H1 (cell line): ENCODE results near the gene ACOT9. TPM values are rescaled to one million over a fixed set of nuclear protein-coding genes. Genes with fewer than 3 reads are reported as not detected.

ENCODE experiments used
- CTCF ChIA-PET: fragments of 300-600 bp; sonication (Branson Sonifier 250); formaldehyde crosslinking; loops from one replicate; lab custom pipeline; 2021; ENCODE audit not compliant: partially characterized antibody; lab: Charles Lee
- POLR2A ChIA-PET: fragments of 300-600 bp; sonication (Branson Sonifier 250); formaldehyde crosslinking; loops from one replicate; lab custom pipeline; 2021; ENCODE audit warnings: inconsistent platforms; ENCODE audit not compliant: partially characterized antibody; lab: Charles Lee
- DNase-seq, 2 experiments: peaks; one replicate each; pipeline versions ENCODE4 v3.0.0 to v3.0.0-alpha.2; 2010 to 2022; ENCODE audit warnings: low spot score in 2 of 2, low read depth in 1 of 2, mixed read lengths in 1 of 2
- FAIRE-seq: peaks from 2 replicates; lab custom pipeline; 2011; peaks lifted over from hg19 to GRCh38; lab: Jason Lieb, UNC
- H2AFZ ChIP-seq: 2 replicates; pipeline ENCODE4 v1.8.1; 2012; ENCODE audit warnings: low read length, inconsistent platforms
- H2AK5ac ChIP-seq: 2 replicates; pipeline ENCODE4 v1.6.1; 2013; ENCODE audit warnings: low read depth, low read length
- H2BK120ac ChIP-seq: replicated peaks from 2 replicates; pipeline ENCODE3; 2013; ENCODE audit warnings: low read depth, low read length, inconsistent platforms
- H2BK12ac ChIP-seq: 2 replicates; pipeline ENCODE4 v1.6.1; 2013; ENCODE audit warnings: low read depth, low read length
- H2BK15ac ChIP-seq: 2 replicates; pipeline ENCODE4 v1.6.1; 2013; ENCODE audit warnings: low read length
- H2BK20ac ChIP-seq: 2 replicates; pipeline ENCODE4 v1.6.1; 2013; ENCODE audit warnings: low read length
- H2BK5ac ChIP-seq: 2 replicates; pipeline ENCODE4 v1.6.1; 2013; ENCODE audit warnings: low read depth, low read length
- H3K14ac ChIP-seq: 2 replicates; pipeline ENCODE4 v1.6.1; 2013; ENCODE audit warnings: inconsistent platforms; ENCODE audit not compliant: insufficient read length
- H3K18ac ChIP-seq: 2 replicates; pipeline ENCODE4 v1.6.1; 2013; ENCODE audit warnings: low read length; ENCODE audit errors: extremely low read depth
- H3K23ac ChIP-seq: 2 replicates; pipeline ENCODE4 v1.6.1; 2013; ENCODE audit warnings: inconsistent platforms; ENCODE audit not compliant: insufficient read length
- H3K23me2 ChIP-seq: 2 replicates; pipeline ENCODE4 v1.6.1; 2013; ENCODE audit warnings: low read depth, low read length
- H3K27ac ChIP-seq: 2 replicates; pipeline ENCODE4 v1.6.1; 2011; ENCODE audit warnings: low read depth, low read length, inconsistent platforms
- H3K27me3 ChIP-seq, 4 experiments: replicated peaks in 1 of 4; 1 replicate in 1 of 4; 2 replicates in 3 of 4; pipeline versions ENCODE4 v1.6.1 to v1.8.1; 2011 to 2013; ENCODE audit warnings: low read length in 3 of 4, mild to moderate bottlenecking in 3 of 4, inconsistent platforms in 2 of 4, mixed read lengths in 2 of 4, moderate library complexity in 1 of 4; ENCODE audit not compliant: control insufficient read depth in 3 of 4, insufficient read depth in 3 of 4; ENCODE audit errors: extremely low read depth in 1 of 4
- H3K36me3 ChIP-seq, 4 experiments: 2 replicates each; pipeline versions ENCODE4 v1.6.1 to v1.8.1; 2011 to 2013; ENCODE audit warnings: mild to moderate bottlenecking in 4 of 4, low read length in 3 of 4, moderate library complexity in 2 of 4, control low read depth in 1 of 4, inconsistent platforms in 1 of 4; ENCODE audit not compliant: insufficient read depth in 4 of 4, control insufficient read depth in 2 of 4
- H3K4ac ChIP-seq: replicated peaks from 2 replicates; pipeline ENCODE3; 2013; ENCODE audit warnings: low read length, low read depth, mixed read lengths, inconsistent platforms; ENCODE audit not compliant: insufficient read length
- H3K4me1 ChIP-seq, 4 experiments: replicated peaks in 1 of 4; 1 replicate in 1 of 4; 2 replicates in 3 of 4; pipeline versions ENCODE4 v1.6.1 to v1.8.1; 2011 to 2013; ENCODE audit warnings: low read length in 3 of 4, inconsistent platforms in 2 of 4, mixed read lengths in 1 of 4; ENCODE audit not compliant: insufficient read depth in 4 of 4, control insufficient read depth in 3 of 4
- H3K4me2 ChIP-seq, 2 experiments: 2 replicates each; pipeline versions ENCODE4 v1.6.1 to v1.8.1; 2011 to 2013; ENCODE audit warnings: low read depth in 2 of 2, low read length in 2 of 2, control low read depth in 1 of 2, inconsistent platforms in 1 of 2, mild to moderate bottlenecking in 1 of 2; ENCODE audit not compliant: insufficient read depth in 1 of 2
- H3K4me3 ChIP-seq, 4 experiments: fragments of 200-600, 300-600 bp in 1 of 4; sonication (generic), shearing (Covaris generic), sonication (Bioruptor Twin) in 1 of 4; 2 replicates each; pipeline versions ENCODE4 v1.5.1 to v1.8.1; 2011 to 2016; ENCODE audit warnings: low read length in 4 of 4, low read depth in 3 of 4, control low read depth in 2 of 4, inconsistent platforms in 2 of 4, mild to moderate bottlenecking in 2 of 4, mixed read lengths in 1 of 4, moderate library complexity in 1 of 4; ENCODE audit not compliant: insufficient read depth in 2 of 4; ENCODE audit errors: extremely low read depth in 1 of 4
- H3K56ac ChIP-seq: replicated peaks from 2 replicates; pipeline ENCODE3; 2013; ENCODE audit warnings: low read depth, mild to moderate bottlenecking, mixed read lengths, low read length, inconsistent platforms; ENCODE audit not compliant: insufficient read length
- H3K79me1 ChIP-seq: 2 replicates; pipeline ENCODE4 v1.6.1; 2013; ENCODE audit warnings: low read depth, low read length, control low read depth
- H3K79me2 ChIP-seq, 2 experiments: 2 replicates each; pipeline versions ENCODE4 v1.6.1 to v1.8.1; 2012 to 2013; ENCODE audit warnings: low read length in 2 of 2, mild to moderate bottlenecking in 2 of 2, inconsistent platforms in 1 of 2; ENCODE audit not compliant: insufficient read depth in 2 of 2, control insufficient read depth in 1 of 2
- H3K9ac ChIP-seq, 4 experiments: replicated peaks in 1 of 4; 1 replicate in 1 of 4; 2 replicates in 3 of 4; pipeline versions ENCODE4 v1.6.1 to v1.8.1; 2011 to 2013; ENCODE audit warnings: low read depth in 3 of 4, low read length in 3 of 4, control low read depth in 2 of 4, mild to moderate bottlenecking in 2 of 4, moderate library complexity in 2 of 4, inconsistent platforms in 1 of 4; ENCODE audit errors: extremely low read depth in 1 of 4
- H3K9me3 ChIP-seq, 2 experiments: 2 replicates each; pipeline versions ENCODE4 v1.6.1 to v1.8.1; 2012 to 2013; ENCODE audit warnings: mild to moderate bottlenecking in 2 of 2, moderate library complexity in 2 of 2, control low read depth in 1 of 2, inconsistent platforms in 1 of 2, low read depth in 1 of 2, low read length in 1 of 2, mixed read lengths in 1 of 2; ENCODE audit not compliant: insufficient read depth in 2 of 2
- H4K20me1 ChIP-seq, 2 experiments: replicated peaks in 1 of 2; 2 replicates each; pipeline versions ENCODE3 to v1.8.1; 2011 to 2013; ENCODE audit warnings: inconsistent platforms in 2 of 2, low read length in 2 of 2, mild to moderate bottlenecking in 1 of 2; ENCODE audit not compliant: insufficient read depth in 2 of 2, control insufficient read depth in 1 of 2
- H4K5ac ChIP-seq: 2 replicates; pipeline ENCODE4 v1.6.1; 2013; ENCODE audit warnings: low read length, low read depth, mixed read lengths, inconsistent platforms; ENCODE audit not compliant: insufficient read length
- H4K8ac ChIP-seq: 2 replicates; pipeline ENCODE4 v1.8.0; 2013; ENCODE audit warnings: mild to moderate bottlenecking, moderate library complexity, low read length, inconsistent platforms; ENCODE audit not compliant: insufficient read depth; ENCODE audit errors: extremely low read depth
- H4K91ac ChIP-seq: replicated peaks from 2 replicates; pipeline ENCODE3; 2013; ENCODE audit warnings: low read length, mixed read lengths, inconsistent platforms; ENCODE audit not compliant: insufficient read length
- ATF2 ChIP-seq: IDR thresholded peaks from 2 replicates; pipeline ENCODE4 v1.6.1; 2012; ENCODE audit warnings: low read length, inconsistent platforms
- BACH1 ChIP-seq: IDR thresholded peaks from 2 replicates; pipeline ENCODE4 v1.6.1; 2012; ENCODE audit warnings: low read length, improper control_type of control experiment
- BRCA1 ChIP-seq: IDR thresholded peaks from 2 replicates; pipeline ENCODE4 v1.6.1; 2012; ENCODE audit warnings: low read depth, low read length, improper control_type of control experiment
- CHD1 ChIP-seq: IDR thresholded peaks from 2 replicates; pipeline ENCODE4 v1.6.1; 2012; ENCODE audit warnings: low read depth, low read length, improper control_type of control experiment
- CREB1 ChIP-seq: IDR thresholded peaks from 2 replicates; pipeline ENCODE4 v1.6.1; 2012; ENCODE audit warnings: inconsistent platforms
- FOSL1 ChIP-seq: IDR thresholded peaks from 2 replicates; pipeline ENCODE4 v1.6.1; 2011; ENCODE audit warnings: mild to moderate bottlenecking, low read depth, low read length, moderate library complexity; ENCODE audit not compliant: insufficient read depth
- GABPA ChIP-seq: IDR thresholded peaks from 2 replicates; pipeline ENCODE4 v1.6.1; 2011; ENCODE audit warnings: mild to moderate bottlenecking, low read length, moderate library complexity, borderline replicate concordance; ENCODE audit not compliant: insufficient read depth
- JUND ChIP-seq: IDR thresholded peaks from 2 replicates; pipeline ENCODE4 v1.6.1; 2011; ENCODE audit warnings: mild to moderate bottlenecking, improper control_type of control experiment, low read length
- RNF2 ChIP-seq: fragments of 200-900, 300-1000 bp; sonication (generic); IDR thresholded peaks from 2 replicates; pipeline ENCODE4 v1.7.1; 2016; ENCODE audit warnings: borderline replicate concordance, low read depth, mild to moderate bottlenecking, antibody characterized with exemption, low read length; ENCODE audit not compliant: poor library complexity, severe bottlenecking; ENCODE audit errors: missing control alignments
- SAP30 ChIP-seq: fragments of 300-600 bp; sonication (generic); IDR thresholded peaks from 2 replicates; pipeline ENCODE4 v1.7.1; 2012; ENCODE audit warnings: low read length, moderate library complexity, mild to moderate bottlenecking, inconsistent platforms; ENCODE audit not compliant: insufficient read depth, insufficient replicate concordance
- SP2 ChIP-seq: IDR thresholded peaks from 2 replicates; pipeline ENCODE4 v1.6.1; 2012; ENCODE audit warnings: mild to moderate bottlenecking, low read length, inconsistent platforms
- SP4 ChIP-seq: IDR thresholded peaks from 2 replicates; pipeline ENCODE4 v1.6.1; 2012; ENCODE audit warnings: low read length, inconsistent platforms
- WGBS, 2 experiments: shearing (Covaris generic) in 1 of 2; methylation state at CpG; one replicate each; pipeline versions ENCODE4 v1.1.6 to v1.1.7; 2013 to 2015; ENCODE audit warnings: low lambda C conversion rate in 2 of 2, mixed read lengths in 2 of 2, inconsistent platforms in 1 of 2, low coverage in 1 of 2, missing lambda C conversion rate in 1 of 2; ENCODE audit not compliant: insufficient replicate concordance in 2 of 2, insufficient coverage in 1 of 2, insufficient read length in 1 of 2; ENCODE audit errors: extremely low coverage in 1 of 2, missing lambda C conversion rate in 1 of 2; 5-methylcytosine and 5-hydroxymethylcytosine counted together
- polyA plus RNA-seq, 7 experiments: library from polyadenylated mRNA; depleted of rRNA in 3 of 7; stranded (reverse) in 5 of 7; unstranded in 2 of 7; fragments of >200 nt in 5 of 7; fragments of 200-250 nt in 2 of 7; gene quantifications; 1 replicate in 5 of 7; 2 replicates in 1 of 7; 4 replicates in 1 of 7; pipeline versions ENCODE4 v1.2.1 to v1.2.3, GENCODE V29; 2011 to 2013; ENCODE audit warnings: missing spikeins in 2 of 7, mixed read lengths in 2 of 7
- total RNA-seq: library from RNA; stranded (reverse); fragmentation: NEBNext Ultra II Directional; extraction: Animal tissue kit (Norgen Biotek cat#: 25700); gene quantifications from 2 replicates; pipeline ENCODE4 v1.2.1, GENCODE V29; 2021
- TF ChIP-seq, protein P1 (sequence below): IDR thresholded peaks from 2 replicates; pipeline ENCODE4 v1.6.1; 2012; ENCODE audit warnings: inconsistent platforms

Gene ACOT9
- total and polyA plus RNA-seq, 2 of the 8 experiments (the other 6 are each of a cell fraction or from before 2014, with no cell fraction given): 20.7 to 39.5 TPM

DNA sequence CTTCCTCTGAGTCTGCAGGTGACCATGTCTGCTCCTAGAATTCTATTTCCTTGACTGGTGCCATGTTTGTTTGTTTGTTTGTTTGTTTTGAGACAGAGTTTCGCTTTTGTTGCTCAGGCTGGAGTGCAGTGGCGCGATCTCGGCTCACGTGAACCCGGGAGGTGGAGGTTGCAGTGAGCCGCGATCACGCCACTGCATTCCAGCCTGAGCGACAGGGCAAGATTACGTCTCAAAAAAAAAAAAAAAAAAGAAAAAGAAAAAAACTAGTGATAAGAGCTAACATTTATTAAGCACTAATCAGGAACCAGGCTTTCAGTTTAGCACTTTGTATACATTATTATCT, 47.0 kb upstream of the ACOT9 start:
- H3K79me1 ChIP-seq: no peaks in the 10 kb centered on the region
- H2BK12ac ChIP-seq: no peak overlapping the region
- H2BK15ac ChIP-seq: no peak overlapping the region
- H3K18ac ChIP-seq: no peak overlapping the region
- no peak for FAIRE-seq
- no peak overlapping the region for H3K4ac ChIP-seq
- H2BK20ac ChIP-seq: no peak overlapping the region
- no peak overlapping the region for H2AK5ac ChIP-seq
- no peak overlapping the region for H3K14ac ChIP-seq
- no peak overlapping the region for H3K9ac ChIP-seq
- peaks cover 0 to 5% (median 0%) of the 10 kb centered on the region in 4 experiments; a peak in 2 of 7 replicates for H3K4me1 ChIP-seq
- H3K4me3 ChIP-seq: no peak overlapping the region
- no peak overlapping the region for H4K8ac ChIP-seq
- H3K27ac ChIP-seq: no peak overlapping the region
- POLR2A ChIA-PET: no interaction called here
- no peak overlapping the region for H4K5ac ChIP-seq
- no peak overlapping the region for H3K56ac ChIP-seq
- H4K20me1 ChIP-seq: no peaks in the 10 kb centered on the region
- no peaks in the 10 kb centered on the region for H3K27me3 ChIP-seq
- no peaks in the 10 kb centered on the region for H3K79me2 ChIP-seq
- no peak overlapping the region for H2BK120ac ChIP-seq
- no peak overlapping the region for H3K4me2 ChIP-seq
- no peak for DNase-seq
- peaks cover 0 to 8% (median 0%) of the 10 kb centered on the region in 4 experiments; a peak in 1 of 8 replicates for H3K36me3 ChIP-seq
- H3K9me3 ChIP-seq: no peaks in the 10 kb centered on the region
- 85% methylated on average over 6 of the region's 11 CpGs; no CpG with 5 or more reads in 1 of the 2 experiments for WGBS, 2 experiments
- H3K23ac ChIP-seq: no peak overlapping the region
- CTCF ChIA-PET: no interaction called here
- H4K91ac ChIP-seq: no peak overlapping the region
- H2BK5ac ChIP-seq: no peak overlapping the region
- H2AFZ ChIP-seq: no peak overlapping the region
- H3K23me2 ChIP-seq: no peaks in the 10 kb centered on the region
- TF ChIP-seq BRCA1 (no peak), JUND (no peak), ATF2 (no peak), SP2 (no peak), GABPA (no peak), CHD1 (no peak), BACH1 (no peak), SAP30 (no peak), CREB1 (no peak), SP4 (no peak), FOSL1 (no peak), RNF2 (no peak)
- TF ChIP-seq, protein P1, sequence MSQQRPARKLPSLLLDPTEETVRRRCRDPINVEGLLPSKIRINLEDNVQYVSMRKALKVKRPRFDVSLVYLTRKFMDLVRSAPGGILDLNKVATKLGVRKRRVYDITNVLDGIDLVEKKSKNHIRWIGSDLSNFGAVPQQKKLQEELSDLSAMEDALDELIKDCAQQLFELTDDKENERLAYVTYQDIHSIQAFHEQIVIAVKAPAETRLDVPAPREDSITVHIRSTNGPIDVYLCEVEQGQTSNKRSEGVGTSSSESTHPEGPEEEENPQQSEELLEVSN: no peak
